B cell (primary cell): ENCODE measurements around the gene GLB1L2. TPM values are rescaled to one million over a fixed set of nuclear protein-coding genes. Genes with fewer than 3 reads are reported as not detected.

Source experiments
- ATAC-seq: fragments of 200-7000 bp; cut with Tn5 transposase; one replicate; pipeline ENCODE4 v1.10.0; 2021; ENCODE audit warnings: low read depth, mild to moderate bottlenecking, moderate number of reproducible peaks, moderate library complexity
- CTCF ChIA-PET: fragments of 350-600 bp; sonication (Branson Sonifier 250); formaldehyde crosslinking; loops from one replicate; lab custom pipeline; 2021; ENCODE audit warnings: antibody characterized with exemption, inconsistent platforms; lab: Charles Lee
- POLR2A ChIA-PET: fragments of 350-600 bp; sonication (Branson Sonifier 250); formaldehyde crosslinking; loops from one replicate; lab custom pipeline; 2021; ENCODE audit warnings: antibody characterized with exemption; lab: Charles Lee
- DNase-seq: peaks from one replicate; pipeline ENCODE4 v3.0.0; 2013
- H2AFZ ChIP-seq: 2 replicates; pipeline ENCODE4 v1.6.1; 2012; ENCODE audit warnings: mild to moderate bottlenecking, low read depth, low read length; ENCODE audit not compliant: insufficient read depth, poor library complexity, severe bottlenecking
- H3K27ac ChIP-seq, 2 donors: 1 replicate in 1 of 2; 2 replicates in 1 of 2; pipeline ENCODE4 v1.5.1; 2012 to 2013; ENCODE audit warnings: low read length in 2 of 2, mild to moderate bottlenecking in 2 of 2, moderate library complexity in 1 of 2
- H3K27me3 ChIP-seq, 4 experiments: fragments of 200-600 bp in 1 of 4; sonication (generic) in 1 of 4; replicated peaks in 1 of 4; 1 replicate in 2 of 4; 2 replicates in 2 of 4; pipeline versions ENCODE4 v1.6.1 to v1.7.0; 2013 to 2016; ENCODE audit warnings: low read length in 3 of 4, mild to moderate bottlenecking in 2 of 4, mixed read lengths in 1 of 4, moderate library complexity in 1 of 4; ENCODE audit not compliant: insufficient read depth in 4 of 4, control insufficient read depth in 3 of 4; ENCODE audit errors: control extremely low read depth in 1 of 4
- H3K36me3 ChIP-seq, 2 experiments: replicated peaks in 1 of 2; 1 replicate in 1 of 2; 2 replicates in 1 of 2; pipeline versions ENCODE4 v1.6.1 to v1.7.1; 2013; ENCODE audit warnings: low read length in 1 of 2; ENCODE audit not compliant: insufficient read depth in 2 of 2, control insufficient read depth in 1 of 2; ENCODE audit errors: control extremely low read depth in 1 of 2, extremely low read depth in 1 of 2
- H3K4me1 ChIP-seq, 2 donors: fragments of 200-600 bp in 1 of 2; sonication (generic) in 1 of 2; 1 replicate in 1 of 2; 2 replicates in 1 of 2; pipeline versions ENCODE4 v1.5.1 to v1.6.1; 2013 to 2017; ENCODE audit warnings: low read length in 2 of 2; ENCODE audit not compliant: control insufficient read depth in 2 of 2, insufficient read depth in 2 of 2
- H3K4me2 ChIP-seq: replicated peaks from 2 replicates; pipeline ENCODE3; 2012; ENCODE audit warnings: mild to moderate bottlenecking, low read depth, low read length; ENCODE audit not compliant: poor library complexity, severe bottlenecking
- H3K4me3 ChIP-seq, 5 experiments: fragments of 200-600 bp in 1 of 5; sonication (generic) in 1 of 5; 1 replicate in 3 of 5; 2 replicates in 2 of 5; pipeline versions ENCODE4 v1.5.1 to v1.7.0; 2011 to 2016; ENCODE audit warnings: low read length in 4 of 5, mild to moderate bottlenecking in 4 of 5, low read depth in 2 of 5, control low read depth in 1 of 5, moderate library complexity in 1 of 5; ENCODE audit not compliant: insufficient read depth in 1 of 5; ENCODE audit errors: control extremely low read depth in 1 of 5, extremely low read depth in 1 of 5
- H3K79me2 ChIP-seq: fragments of 200-600 bp; sonication (generic); one replicate; pipeline ENCODE4 v1.6.0; 2016; ENCODE audit warnings: low read length; ENCODE audit not compliant: control insufficient read depth, insufficient read depth
- H3K9ac ChIP-seq: fragments of 200-600 bp; sonication (generic); 2 replicates; pipeline ENCODE4 v1.6.1; 2017; ENCODE audit warnings: mild to moderate bottlenecking, low read length, moderate library complexity
- H3K9me3 ChIP-seq, 3 donors: one replicate each; pipeline versions ENCODE4 v1.6.1 to v1.7.1; 2013; ENCODE audit warnings: low read length in 2 of 3; ENCODE audit not compliant: control insufficient read depth in 2 of 3, insufficient read depth in 1 of 3; ENCODE audit errors: control extremely low read depth in 1 of 3
- H4K20me1 ChIP-seq: 2 replicates; pipeline ENCODE4 v1.6.0; 2012; ENCODE audit warnings: mild to moderate bottlenecking, low read length; ENCODE audit not compliant: insufficient read depth, control insufficient read depth, poor library complexity, severe bottlenecking
- H3K27ac Mint-ChIP-seq: one replicate; pipeline ENCODE4 v1.8.0; 2021; ENCODE audit warnings: mixed read lengths
- H3K27me3 Mint-ChIP-seq: one replicate; pipeline ENCODE4 v1.8.0; 2021; ENCODE audit warnings: mixed read lengths
- H3K4me1 Mint-ChIP-seq: one replicate; pipeline ENCODE4 v1.8.0; 2021; ENCODE audit warnings: mixed read lengths
- H3K4me3 Mint-ChIP-seq: one replicate; pipeline ENCODE4 v1.8.0; 2021; ENCODE audit warnings: mixed read lengths
- H3K9me3 Mint-ChIP-seq: one replicate; pipeline ENCODE4 v1.8.0; 2022; ENCODE audit warnings: mixed read lengths; ENCODE audit not compliant: insufficient read depth
- EZH2 ChIP-seq: IDR thresholded peaks from 2 replicates; pipeline ENCODE4 v1.6.1; 2012; ENCODE audit warnings: borderline replicate concordance, low read depth, mild to moderate bottlenecking, moderate library complexity, low read length; ENCODE audit not compliant: insufficient read depth, poor library complexity, severe bottlenecking
- WGBS: methylation state at CpG from one replicate; pipeline ENCODE4 v1.1.5; 2013; ENCODE audit warnings: missing lambda C conversion rate; ENCODE audit not compliant: insufficient coverage; 5-methylcytosine and 5-hydroxymethylcytosine counted together
- intact Hi-C: fragments of 100-400 bp; cut with micrococcal nuclease; formaldehyde crosslinking; loops from one replicate; pipeline ENCODE4 v1.10.0; 2022
- polyA plus RNA-seq: library from polyadenylated mRNA; depleted of rRNA; stranded (reverse); fragments of >200 nt; gene quantifications from 2 replicates; pipeline ENCODE4 v1.2.3, GENCODE V29; 2012
- total RNA-seq, 2 donors: library from RNA; stranded (reverse); fragments of 120-200 nt in 1 of 2; gene quantifications; 1 replicate in 1 of 2; 2 replicates in 1 of 2; pipeline versions ENCODE4 v1.2.3 to v1.2.4, GENCODE V29; 2013 to 2022
- TF ChIP-seq, protein P1 (sequence below): fragments of 200-600 bp; IDR thresholded peaks from one replicate; pipeline ENCODE4 v1.8.0; 2022; ENCODE audit warnings: antibody characterized with exemption, mild to moderate bottlenecking

Gene GLB1L2
- total and polyA plus RNA-seq, 2 donors (not counting 1 experiment from before 2014, with no cell fraction given) = 0.31 to 0.44 TPM

GRCh38 chr11:134282121-134283045, 49.4 kb upstream of the GLB1L2 start:
- TF ChIP-seq EZH2 = no peak
- TF ChIP-seq, protein P1, sequence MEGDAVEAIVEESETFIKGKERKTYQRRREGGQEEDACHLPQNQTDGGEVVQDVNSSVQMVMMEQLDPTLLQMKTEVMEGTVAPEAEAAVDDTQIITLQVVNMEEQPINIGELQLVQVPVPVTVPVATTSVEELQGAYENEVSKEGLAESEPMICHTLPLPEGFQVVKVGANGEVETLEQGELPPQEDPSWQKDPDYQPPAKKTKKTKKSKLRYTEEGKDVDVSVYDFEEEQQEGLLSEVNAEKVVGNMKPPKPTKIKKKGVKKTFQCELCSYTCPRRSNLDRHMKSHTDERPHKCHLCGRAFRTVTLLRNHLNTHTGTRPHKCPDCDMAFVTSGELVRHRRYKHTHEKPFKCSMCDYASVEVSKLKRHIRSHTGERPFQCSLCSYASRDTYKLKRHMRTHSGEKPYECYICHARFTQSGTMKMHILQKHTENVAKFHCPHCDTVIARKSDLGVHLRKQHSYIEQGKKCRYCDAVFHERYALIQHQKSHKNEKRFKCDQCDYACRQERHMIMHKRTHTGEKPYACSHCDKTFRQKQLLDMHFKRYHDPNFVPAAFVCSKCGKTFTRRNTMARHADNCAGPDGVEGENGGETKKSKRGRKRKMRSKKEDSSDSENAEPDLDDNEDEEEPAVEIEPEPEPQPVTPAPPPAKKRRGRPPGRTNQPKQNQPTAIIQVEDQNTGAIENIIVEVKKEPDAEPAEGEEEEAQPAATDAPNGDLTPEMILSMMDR = no peak
- intact Hi-C loops = no loop called here
- peaks cover 3 to 7% of the 10 kb centered on the region in 2 donors for H3K4me1 ChIP-seq
- no peak overlapping the region for H3K4me2 ChIP-seq
- H3K9me3 ChIP-seq = peaks cover 0 to 12% (median 5%) of the 10 kb centered on the region in 3 donors
- no peak for DNase-seq
- no peak for ATAC-seq
- Mint-ChIP-seq H3K27me3 (peaks cover 47% of the 10 kb centered on the region), H3K4me3 (no peak overlapping the region), H3K4me1 (peaks cover 3% of the 10 kb centered on the region), H3K27ac (no peak overlapping the region), H3K9me3 (peaks cover 7% of the 10 kb centered on the region)
- ChIA-PET CTCF (no interaction called here), POLR2A (no interaction called here)
- H3K79me2 ChIP-seq = no peaks in the 10 kb centered on the region
- no peaks in the 10 kb centered on the region for H3K36me3 ChIP-seq
- no peaks in the 10 kb centered on the region for H4K20me1 ChIP-seq
- 90% methylated on average over 19 of the region's 22 CpGs for WGBS
- no peak overlapping the region for H3K4me3 ChIP-seq
- H3K9ac ChIP-seq = no peak overlapping the region
- H3K27ac ChIP-seq = no peak overlapping the region
- no peak overlapping the region for H2AFZ ChIP-seq
- H3K27me3 ChIP-seq = peaks cover 0 to 18% (median 13%) of the 10 kb centered on the region in 4 experiments
